ENCODE results near the gene MZB1.

Gene MZB1

DNA sequence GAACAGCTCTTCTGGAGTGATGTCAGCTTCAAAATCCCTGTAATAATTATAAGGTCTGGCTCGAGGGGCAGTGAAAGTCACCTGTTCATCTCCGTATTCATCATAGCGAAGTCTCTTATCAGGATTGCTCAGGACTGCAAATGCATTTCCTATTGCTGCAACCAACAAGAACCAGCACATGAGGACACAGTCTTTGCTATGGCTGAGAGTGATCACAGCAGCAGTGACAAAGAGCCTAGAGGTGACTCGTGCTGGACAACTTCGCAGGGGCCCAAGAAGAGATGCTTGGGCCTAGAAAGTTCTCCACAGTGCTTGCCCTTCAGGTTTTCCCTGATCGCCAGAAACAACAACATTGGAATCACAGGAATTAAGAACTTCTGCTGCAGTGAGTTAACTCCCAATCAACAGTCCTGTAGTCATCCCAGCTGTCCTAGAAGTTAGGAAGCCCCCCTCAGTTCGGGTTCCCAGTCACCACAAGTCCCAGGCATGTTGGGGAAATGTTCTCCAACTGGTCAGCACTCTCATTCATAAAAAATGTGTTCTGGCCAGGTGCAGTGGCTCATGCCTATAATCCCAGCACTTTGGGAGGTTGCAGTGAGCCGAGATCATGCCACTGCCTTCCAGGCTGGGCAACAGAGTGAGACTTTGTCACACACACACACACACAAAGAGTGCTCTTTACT is 36.6 kb upstream of the MZB1 start:
- no peak overlapping the region for H3K4me3 ChIP-seq (replicated peaks in 1 of 2; ENCODE audit: low read depth in 2 of 2, low read length in 2 of 2)
- DNase-seq (ENCODE audit: low read depth in 2 of 2), result peak; percentile 33 to 63
- TF ChIP-seq, protein P1, sequence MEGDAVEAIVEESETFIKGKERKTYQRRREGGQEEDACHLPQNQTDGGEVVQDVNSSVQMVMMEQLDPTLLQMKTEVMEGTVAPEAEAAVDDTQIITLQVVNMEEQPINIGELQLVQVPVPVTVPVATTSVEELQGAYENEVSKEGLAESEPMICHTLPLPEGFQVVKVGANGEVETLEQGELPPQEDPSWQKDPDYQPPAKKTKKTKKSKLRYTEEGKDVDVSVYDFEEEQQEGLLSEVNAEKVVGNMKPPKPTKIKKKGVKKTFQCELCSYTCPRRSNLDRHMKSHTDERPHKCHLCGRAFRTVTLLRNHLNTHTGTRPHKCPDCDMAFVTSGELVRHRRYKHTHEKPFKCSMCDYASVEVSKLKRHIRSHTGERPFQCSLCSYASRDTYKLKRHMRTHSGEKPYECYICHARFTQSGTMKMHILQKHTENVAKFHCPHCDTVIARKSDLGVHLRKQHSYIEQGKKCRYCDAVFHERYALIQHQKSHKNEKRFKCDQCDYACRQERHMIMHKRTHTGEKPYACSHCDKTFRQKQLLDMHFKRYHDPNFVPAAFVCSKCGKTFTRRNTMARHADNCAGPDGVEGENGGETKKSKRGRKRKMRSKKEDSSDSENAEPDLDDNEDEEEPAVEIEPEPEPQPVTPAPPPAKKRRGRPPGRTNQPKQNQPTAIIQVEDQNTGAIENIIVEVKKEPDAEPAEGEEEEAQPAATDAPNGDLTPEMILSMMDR (IDR thresholded peaks at IDR 0.05; ENCODE audit: low read depth, low read length), result no peak

DNA sequence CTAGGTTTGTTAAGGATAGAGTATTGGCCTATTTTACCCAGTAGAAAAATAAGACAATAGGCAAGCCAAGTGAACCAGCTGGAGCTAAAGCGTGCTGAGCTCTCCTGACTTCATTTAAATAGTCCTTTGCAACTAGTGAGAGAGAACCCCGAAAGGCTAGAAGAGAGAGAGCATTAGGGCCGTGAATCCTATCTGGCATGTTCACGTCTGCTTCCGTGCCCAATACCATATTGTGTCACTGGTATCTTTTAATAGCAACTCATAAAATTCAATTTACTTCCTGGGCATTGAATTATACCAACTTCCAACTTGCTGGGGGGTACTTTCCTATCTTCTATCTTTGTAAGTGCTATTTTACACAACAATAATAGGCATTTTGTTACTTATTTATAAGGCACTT is 35.8 kb upstream of the MZB1 start:
- TF ChIP-seq, protein P1 (IDR thresholded peaks at IDR 0.05; ENCODE audit: low read depth, low read length), result no peak
- H3K4me3 ChIP-seq (replicated peaks in 1 of 2; ENCODE audit: low read depth in 2 of 2, low read length in 2 of 2), result no peak overlapping the region
- no peak for DNase-seq (ENCODE audit: low read depth in 2 of 2)

DNA sequence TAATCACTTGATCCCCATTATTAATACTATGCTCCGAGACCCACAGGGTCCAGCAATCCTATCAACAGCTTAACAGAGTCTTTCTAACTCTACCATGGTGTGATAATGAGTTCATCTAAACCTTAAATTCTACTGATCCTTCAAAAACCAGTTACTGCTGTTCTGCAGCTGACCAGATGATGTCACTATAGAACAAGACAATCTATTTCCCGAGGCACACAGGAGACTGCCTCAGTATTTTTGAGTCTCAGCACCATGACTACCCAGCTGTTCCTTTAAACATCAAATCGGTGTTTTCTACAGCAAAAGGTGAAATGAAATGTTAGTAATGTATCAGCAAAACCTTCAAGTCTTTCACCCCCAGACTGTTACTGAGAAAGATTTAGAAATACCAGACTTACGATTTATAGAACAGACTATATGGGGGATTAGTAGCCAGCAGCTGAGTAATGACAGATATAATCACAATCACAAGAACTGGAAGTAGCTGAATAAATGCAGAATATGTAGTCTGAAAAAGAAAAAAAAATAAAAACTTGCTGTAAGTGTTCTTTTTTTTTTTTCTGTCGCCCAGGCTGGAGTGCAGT is 32.7 kb upstream of the MZB1 start:
- TF ChIP-seq, protein P1 (IDR thresholded peaks at IDR 0.05; ENCODE audit: low read depth, low read length), result peak; percentile 80
- peak; percentile 85 to 86 for DNase-seq (ENCODE audit: low read depth in 2 of 2)
- no peak overlapping the region for H3K4me3 ChIP-seq (replicated peaks in 1 of 2; ENCODE audit: low read depth in 2 of 2, low read length in 2 of 2)

DNA sequence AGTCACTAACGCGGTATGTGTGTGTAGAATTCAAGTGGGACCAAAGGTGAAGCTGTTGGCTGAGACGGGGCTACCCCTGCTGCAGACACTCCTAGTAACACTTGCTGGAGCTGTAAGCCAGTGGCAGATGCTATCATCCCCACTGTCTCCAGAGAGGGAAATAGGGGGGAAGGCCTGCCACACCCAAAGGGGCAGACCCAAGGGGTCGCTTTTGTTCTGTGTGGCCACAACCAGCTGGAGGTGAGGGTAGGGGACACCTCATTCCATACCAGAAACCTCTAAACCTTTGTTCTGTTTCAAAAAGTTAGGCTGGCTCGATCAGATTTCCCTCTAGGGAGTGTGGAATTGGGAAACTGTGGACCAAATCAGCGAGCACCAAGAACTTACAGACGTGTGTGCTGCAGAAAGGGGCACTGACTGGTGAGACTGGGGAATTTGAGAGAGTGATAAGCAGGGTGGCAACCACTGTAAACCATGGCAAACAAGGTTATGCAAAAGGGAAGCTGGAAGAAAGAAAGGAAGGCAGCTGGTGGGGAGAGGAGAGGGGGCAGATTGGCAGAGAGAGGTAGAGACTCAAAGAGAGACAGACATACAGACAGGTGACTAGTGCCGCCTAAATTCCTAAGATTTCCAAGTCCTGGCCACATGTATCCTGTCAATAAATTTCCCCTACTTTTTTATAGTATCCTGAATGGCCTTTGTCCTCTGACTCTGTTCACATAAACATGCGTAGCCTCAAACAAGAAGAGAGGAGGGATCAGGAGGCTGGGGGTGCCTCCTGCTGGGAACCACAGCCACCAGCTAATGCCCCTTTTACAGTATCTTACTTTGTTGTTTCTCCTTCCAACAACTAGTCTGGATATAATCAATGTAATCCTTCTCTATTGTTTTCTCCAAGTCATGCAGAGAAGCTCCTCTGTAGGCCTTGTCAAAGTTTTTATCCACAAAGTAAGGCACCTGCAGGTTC is 29.8 kb upstream of the MZB1 start:
- TF ChIP-seq, protein P1 (IDR thresholded peaks at IDR 0.05; ENCODE audit: low read depth, low read length), result no peak
- DNase-seq (ENCODE audit: low read depth in 2 of 2), result no peak

DNA sequence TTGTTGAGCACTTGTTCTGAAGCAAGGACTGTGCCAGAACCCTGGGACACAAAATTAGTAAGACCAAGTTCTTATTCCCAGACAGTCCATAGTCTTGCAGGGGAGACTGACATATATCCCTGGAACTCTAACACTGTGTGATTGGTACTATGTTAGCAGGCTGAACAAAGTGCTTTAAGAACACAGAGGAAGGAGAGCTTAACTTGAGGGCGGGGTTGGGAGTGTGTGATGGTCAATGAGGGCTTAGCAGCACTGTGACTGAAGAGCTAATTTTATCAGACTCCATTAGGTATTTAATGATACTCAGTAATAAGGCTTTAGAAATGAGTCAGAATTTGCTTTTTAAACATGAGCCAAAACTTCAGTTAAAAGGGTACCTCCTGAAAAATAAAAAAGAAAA is 29.1 kb upstream of the MZB1 start:
- no peak for DNase-seq (ENCODE audit: low read depth in 2 of 2)
- TF ChIP-seq, protein P1 (IDR thresholded peaks at IDR 0.05; ENCODE audit: low read depth, low read length), result no peak
- no peak overlapping the region for H3K4me3 ChIP-seq (replicated peaks in 1 of 2; ENCODE audit: low read depth in 2 of 2, low read length in 2 of 2)

More for the DNA sequence above, 29.8 kb upstream of the MZB1 start:
- no peak overlapping the region for H3K4me3 ChIP-seq (replicated peaks in 1 of 2; ENCODE audit: low read depth in 2 of 2, low read length in 2 of 2)

DNA sequence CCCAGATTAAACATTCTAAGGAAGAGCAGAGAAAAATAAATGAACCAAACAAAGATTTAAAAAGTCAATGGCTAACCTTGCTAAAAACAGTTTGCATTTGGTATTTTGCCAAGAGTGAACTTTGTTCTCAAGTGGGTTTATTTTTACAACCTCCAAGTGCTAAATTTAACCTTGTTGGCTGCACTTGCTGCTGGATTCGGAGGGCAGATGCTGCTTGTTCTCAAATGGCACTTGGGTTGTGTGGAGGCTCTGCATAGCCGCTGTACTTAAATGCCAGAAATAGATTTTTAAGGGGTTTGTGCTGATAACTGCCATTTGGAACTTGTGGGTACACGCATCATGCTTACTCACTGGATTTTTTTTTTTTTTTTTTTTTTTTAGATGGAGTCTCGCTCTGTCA is 27.5 kb upstream of the MZB1 start:
- TF ChIP-seq, protein P1 (IDR thresholded peaks at IDR 0.05; ENCODE audit: low read depth, low read length), result no peak
- no peak overlapping the region for H3K4me3 ChIP-seq (replicated peaks in 1 of 2; ENCODE audit: low read depth in 2 of 2, low read length in 2 of 2)
- peak in 1 of 2 donors; percentile 44 for DNase-seq (ENCODE audit: low read depth in 2 of 2)

Data from cardiac fibroblast (primary cell).